Measurements from ENCODE around the gene ZNF83.
"Not testable (repeated sequence)": the region's sequence is repeated elsewhere in the genome, so short reads cannot be mapped to it uniquely, and the experiment has no call there.

ZNF83 gene

DNA sequence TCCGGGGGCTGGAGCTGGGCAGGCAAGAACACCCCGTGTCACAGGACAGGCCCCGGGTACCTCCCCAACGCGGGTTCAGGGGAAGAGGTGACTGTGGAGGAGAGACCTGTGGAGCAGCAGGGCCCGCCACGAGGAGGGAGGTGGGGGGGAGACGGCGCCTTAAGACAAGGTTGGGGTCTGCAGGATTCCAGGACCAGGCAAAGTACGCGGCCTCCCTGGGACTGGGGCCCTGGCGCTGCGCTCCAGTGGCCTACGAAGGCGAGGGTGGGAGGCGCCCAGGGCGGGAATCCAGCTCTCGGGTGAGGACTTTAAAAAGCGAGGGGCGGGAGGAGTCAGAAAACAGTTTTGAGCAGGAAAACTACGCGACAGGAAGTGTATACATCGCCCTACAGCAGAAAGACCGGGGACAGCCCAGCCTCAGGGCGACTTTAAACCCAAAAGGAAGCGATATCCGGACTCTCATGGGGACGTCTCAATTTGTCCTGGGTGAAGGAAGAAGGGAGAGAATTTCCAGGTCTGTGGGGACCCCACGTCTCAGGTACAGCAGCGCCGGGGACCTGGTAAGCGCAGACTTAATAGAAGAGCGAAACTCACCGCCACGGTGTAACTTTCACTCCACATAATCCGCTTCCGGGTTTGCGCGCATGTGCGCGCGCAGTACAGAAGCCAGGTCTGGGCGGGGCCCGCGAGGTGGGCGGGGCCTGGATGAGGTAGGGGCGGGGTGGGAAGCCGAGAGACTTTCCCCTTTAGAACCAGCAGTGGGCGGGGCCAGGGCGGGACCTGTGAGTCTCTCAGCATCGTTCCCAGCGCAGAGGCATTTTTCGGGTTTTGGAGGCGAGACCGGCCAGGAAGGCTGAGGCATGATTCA, at the start of gene ZNF83:
Gene ZNF83 (minus strand): TSS at position 638 of the 868 bp plus-strand sequence.
- peak; percentile 78 for DNase-seq

DNA sequence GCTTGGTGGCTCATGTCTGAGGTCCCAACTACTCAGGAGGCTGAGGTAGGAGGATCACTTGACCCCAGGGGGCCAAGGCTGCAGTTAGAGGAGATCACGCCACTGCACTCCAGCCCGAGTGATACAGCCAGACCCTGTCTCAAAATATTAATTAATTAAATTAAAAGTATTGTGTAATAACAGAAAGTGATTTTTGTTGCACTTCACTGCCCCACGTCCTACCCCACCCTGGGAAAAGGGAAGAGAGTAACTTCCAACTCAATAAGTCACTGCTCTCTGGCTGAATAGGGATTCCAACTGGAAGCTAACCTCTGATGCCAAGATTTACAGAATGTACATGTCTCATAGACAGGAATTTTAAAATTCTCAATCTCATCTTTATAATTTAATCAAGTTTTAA, 49.5 kb upstream of the ZNF83 start:
- DNase-seq = no peak

DNA sequence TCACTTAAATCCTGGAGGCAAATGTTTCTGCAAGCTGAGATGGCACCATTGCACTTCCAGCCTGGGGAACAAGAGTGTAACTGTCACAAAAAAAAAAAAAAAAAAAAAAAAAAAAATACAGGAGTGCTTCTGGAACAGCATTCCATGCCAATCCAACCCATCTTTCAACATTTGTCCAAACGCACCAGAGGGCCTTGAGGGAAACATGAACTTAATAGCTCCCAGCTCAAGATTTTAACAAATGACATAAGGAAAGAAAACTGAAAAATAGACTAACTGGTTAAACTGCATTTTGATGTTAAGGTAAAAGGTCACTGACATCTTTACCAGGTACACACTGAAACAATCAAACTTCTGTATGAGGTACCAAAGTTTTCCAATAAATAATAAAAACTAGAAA, 47.7 kb upstream of the ZNF83 start:
- DNase-seq = no peak

GRCh38 chr19:52681216-52681615, 43.1 kb upstream of the ZNF83 start:
- DNase-seq = not testable (repeated sequence)

DNA sequence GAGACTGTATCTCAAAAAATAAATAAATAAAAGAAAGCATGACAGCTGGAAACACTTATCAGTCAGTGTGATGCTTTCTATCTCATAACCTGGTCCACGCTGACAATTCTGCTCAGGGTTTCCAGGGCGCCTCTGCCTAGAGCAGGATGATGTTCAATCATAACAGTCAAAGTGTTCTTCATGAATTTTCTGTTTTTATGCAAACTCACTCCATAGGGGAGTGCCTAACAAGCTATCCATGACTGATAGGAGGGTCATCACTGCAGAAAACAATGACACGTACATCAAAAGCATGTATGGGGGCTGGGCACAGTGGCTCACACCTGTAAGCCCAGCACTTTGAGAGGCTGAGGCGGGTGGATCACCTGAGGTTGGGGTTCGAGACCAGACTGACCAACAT, 41.4 kb upstream of the ZNF83 start:
- no peak for DNase-seq

DNA sequence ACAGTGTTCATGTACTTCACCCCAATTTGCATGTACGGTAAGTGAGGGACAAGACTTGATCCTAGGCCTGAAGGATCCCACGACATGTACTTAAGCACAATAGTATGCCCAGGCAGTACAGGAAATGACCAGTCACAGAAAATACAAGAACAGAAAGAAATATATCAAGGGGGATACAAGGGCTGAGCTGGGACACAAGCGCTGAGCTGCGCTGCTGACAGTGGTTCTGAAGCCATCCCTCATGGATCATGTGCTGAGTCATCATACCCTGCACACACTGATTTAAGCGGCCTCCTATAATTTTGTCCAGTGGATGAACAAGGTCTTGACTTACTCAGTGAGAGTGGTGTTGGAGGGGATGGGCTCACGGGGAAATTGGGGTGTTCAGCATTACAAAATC, 37.1 kb upstream of the ZNF83 start:
- not testable (repeated sequence) for DNase-seq

- DNase-seq = no peak
These were observed 34.9 kb upstream of the ZNF83 start for GRCh38 chr19:52673014-52673413.

DNA sequence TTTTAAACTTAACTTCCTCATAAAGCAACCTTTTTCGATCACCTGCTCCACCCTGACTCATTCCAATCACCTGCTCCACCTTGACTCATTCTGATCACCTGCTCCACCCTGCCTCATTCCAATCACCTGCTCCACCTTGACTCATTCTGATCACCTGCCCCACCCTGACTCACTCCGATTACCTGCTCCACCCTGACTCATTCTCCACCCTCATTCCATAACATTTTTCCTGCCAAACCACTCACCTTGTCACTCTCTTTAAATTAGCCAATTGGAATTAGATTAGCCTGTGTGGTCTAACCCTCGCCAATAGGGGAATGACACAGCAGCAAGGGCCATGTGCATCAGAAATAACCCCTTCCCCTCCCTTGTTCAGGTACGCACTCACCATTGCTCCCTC, 31.9 kb upstream of the ZNF83 start:
- no peak for DNase-seq

DNA sequence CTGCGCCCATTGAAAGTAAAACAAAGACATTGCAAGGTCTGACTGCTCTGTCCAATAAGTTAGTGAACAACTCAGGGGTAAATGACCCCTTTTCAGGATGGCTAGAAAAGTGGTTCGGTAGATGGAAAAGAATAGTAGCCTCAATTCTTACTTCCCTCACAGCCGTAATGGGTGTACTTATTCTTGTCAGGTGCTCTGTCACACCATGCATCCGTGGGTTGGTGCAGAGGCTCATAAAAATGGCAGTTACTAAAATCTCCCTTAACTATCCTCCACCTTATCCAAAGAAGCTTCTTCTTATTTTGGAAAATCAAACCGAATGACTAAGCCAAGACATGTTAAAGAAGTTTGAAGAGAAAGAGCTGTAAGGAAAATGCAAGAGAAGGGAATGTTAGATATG, 31.4 kb upstream of the ZNF83 start:
- DNase-seq = no peak

GRCh38 chr19:52667972-52668371, 29.8 kb upstream of the ZNF83 start:
- no peak for DNase-seq

GRCh38 chr19:52666506-52666905, 28.4 kb upstream of the ZNF83 start:
- no peak for DNase-seq

DNA sequence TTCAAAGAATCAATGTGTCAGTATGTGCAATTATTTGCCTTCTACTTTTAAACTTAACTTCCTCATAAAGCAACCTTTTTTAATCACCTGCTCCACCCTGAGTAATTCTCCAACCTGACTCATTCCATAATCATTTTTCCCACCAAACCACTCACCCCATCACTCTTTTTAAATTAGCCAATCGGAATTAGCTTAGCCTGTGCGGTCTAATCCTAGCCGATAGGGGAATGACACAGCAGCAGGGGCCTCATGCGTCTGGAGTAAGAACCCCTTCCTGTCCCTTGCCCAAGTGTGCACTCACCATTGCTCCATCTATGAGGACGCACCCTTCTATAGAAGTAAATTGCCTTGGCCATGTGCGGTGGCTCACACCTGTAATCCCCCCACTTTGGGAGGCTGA, 27.4 kb upstream of the ZNF83 start:
- no peak for DNase-seq

- DNase-seq = no peak
These were observed 26.9 kb upstream of the ZNF83 start for GRCh38 chr19:52665027-52665426.

DNA sequence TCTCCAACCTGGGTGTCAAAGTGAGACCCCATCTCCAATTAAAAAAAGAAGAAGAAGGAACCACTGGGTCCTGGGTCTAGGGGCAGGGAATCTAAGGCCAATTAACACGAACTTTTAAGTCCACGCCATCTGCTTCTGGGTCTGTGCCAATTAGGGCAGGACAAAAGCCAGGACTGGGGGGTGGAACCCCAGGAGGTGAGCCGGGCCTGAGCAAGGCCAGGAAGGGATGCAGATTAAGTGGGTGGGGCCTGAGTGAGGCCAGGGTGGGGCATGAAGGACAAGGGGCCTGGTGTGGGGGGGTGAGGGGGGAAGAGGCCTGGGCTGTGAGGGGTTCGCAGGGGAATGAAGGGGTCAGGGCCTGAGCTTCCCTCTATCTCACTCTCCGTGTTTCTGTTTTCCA, 26.3 kb upstream of the ZNF83 start:
- DNase-seq = no peak

- DNase-seq = no peak
These were observed 24.5 kb upstream of the ZNF83 start for GRCh38 chr19:52662631-52663030.

DNA sequence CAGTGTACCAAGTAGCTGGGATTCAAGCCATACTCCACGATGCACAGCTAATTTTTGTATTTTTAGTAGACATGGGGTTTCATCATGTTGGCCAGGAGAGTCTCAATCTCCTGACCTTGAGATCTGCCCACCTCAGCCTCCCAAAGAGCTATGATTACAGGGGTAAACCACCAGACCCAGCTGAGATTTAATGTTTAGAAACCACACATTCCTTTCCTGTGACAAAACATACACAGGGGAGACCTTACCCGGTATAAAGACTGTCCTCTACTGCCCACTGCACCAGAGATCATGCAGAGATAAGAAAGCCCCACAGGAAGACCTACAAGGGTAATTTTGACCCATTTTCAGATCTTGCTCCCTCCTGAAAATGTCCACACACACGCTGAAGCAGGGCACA, 22.8 kb upstream of the ZNF83 start:
- DNase-seq = no peak

DNA sequence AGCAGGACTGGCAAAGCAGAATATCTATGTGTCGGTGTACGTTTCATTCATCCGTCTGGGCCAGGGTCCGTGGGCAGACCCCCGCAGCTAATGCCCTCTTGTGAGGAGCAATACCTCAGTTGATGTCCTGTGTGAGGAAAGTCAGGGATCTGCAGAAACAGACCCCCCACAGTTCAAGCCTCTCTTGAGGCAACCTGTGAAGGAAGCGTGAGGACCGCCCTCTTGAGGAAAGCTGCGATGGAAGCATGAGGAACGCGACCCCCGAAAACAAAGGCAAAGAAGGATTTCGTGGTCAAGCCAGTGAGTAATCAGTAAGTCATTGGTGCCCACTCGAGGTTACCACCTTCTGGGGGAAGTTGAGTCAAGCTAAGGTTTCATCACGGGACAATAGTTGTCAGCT, 20.9 kb upstream of the ZNF83 start:
- no peak for DNase-seq

- no peak for DNase-seq
These were observed 20.4 kb upstream of the ZNF83 start for GRCh38 chr19:52658595-52658994.

DNA sequence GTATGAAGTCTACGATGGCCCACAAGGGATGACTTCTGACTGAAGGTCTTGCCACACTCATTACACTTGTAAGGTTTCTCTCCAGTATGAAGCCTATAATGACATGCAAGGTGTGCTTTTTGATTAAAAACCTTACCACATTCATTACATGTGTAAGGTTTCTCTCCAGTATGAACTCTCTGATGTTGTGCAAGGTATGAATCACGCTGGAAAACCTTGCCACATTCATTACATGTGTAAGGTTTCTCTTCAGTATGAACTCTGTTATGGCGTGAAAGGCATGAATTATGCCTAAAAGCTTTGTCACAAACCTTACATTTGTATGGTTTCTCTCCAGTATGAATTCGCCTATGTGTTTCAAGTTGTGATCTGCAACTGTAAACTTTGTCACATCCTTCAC, 15.0 kb upstream of the ZNF83 start:
- no peak for DNase-seq

- no peak for DNase-seq
These were observed 13.8 kb upstream of the ZNF83 start for GRCh38 chr19:52651956-52652355.

DNA sequence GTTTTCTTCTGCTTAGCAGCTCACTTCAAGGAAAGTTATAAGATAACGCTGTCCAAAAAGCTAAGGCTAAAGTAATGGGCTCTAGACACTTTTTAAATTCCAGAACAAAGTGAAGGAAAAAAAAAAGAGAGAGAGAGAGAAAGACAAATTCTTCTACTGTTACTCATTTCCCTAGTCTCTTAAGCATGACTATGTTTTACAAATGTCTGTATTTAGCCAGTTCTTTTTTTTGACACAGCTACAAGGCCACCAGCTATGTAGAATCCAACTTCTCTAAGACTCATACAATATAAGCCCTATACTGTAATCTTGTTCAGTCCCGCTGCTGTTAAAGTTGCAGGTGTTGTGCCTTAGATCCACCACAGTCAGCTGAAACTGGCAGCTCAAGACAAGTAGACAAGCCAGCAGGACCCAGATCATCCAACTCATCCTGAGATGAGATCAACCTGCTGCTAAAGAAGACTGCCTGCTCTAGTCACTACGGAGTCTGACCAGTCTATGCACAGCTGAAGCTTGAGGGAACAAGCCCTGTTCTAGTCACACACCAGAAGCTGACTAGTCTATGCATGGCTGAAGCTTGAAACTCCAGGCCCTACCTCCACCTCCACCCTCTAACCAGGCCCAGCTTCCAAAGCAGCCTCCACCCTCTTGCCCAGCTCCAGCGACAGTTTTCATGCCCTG, 10.3 kb upstream of the ZNF83 start:
- DNase-seq = no peak

GRCh38 chr19:52646571-52647217, 8.5 kb upstream of the ZNF83 start:
- no peak for DNase-seq

GRCh38 chr19:52640916-52641315, 2.8 kb upstream of the ZNF83 start:
- DNase-seq = no peak

GRCh38 chr19:52639996-52640395, 1.8 kb upstream of the ZNF83 start:
- DNase-seq = no peak

Data from NCI-H2227 treated with DMSO at 0.1 percent for 48 hours (cell line).